Measurements from ENCODE around the gene SRPRA.

The SRPRA gene

DNA sequence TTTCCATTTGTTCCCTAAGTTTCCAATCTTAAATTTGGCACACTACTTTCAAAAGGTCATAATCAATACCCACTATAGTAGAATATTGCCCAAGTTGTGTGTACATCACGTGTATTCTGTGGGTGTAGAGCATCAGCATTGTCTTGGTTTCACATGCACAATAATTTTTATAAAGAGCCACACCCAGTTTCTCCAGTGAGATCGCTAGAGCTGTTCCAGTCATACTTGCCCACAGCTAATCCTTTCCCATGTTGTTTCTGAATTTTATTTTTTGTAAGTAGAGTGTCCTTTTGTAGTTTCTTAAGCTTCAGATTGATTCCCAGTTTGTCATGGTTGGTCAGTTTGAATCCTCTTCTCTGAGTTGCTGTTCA lies 43.4 kb downstream of the SRPRA start:
- no peak for DNase-seq
- no peaks in the 10 kb centered on the region for H3K27me3 ChIP-seq (ENCODE audit: insufficient read depth, low read depth, severe bottlenecking)

DNA sequence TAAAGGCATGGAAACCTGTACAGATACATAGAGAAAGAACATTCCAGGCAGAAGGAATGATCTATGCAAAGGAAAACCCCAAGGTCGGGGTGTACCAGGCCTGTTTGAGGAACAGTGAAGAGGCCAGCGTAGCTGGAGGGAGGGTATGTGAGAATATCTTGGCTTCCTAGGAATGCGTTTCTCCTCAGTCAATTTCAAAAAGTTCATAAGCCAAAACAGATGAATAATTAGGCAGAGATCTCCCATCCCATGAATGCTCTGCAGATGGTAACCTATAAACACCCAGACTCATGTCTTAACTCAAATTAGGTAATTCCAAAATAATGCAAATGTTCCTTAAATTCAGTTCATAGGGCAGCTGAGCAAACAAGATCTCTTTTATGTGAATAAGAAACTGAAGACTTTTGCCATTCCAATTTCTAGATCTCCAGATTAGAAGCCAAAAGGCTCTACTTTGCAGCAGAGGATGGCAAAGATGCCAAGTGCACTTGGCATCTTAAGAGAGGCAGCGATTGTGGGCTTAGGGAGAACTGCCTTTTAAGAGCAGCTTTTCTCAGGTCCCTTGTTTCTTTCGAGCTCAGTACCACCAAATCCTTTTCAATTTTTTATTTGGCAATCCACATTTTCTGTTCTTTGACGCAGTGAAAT lies 43.9 kb downstream of the SRPRA start:
- H3K27me3 ChIP-seq (ENCODE audit: insufficient read depth, low read depth, severe bottlenecking) = no peaks in the 10 kb centered on the region
- no peaks in the 10 kb centered on the region for H3K9me3 ChIP-seq (ENCODE audit: severe bottlenecking)
- TF ChIP-seq, protein P1, sequence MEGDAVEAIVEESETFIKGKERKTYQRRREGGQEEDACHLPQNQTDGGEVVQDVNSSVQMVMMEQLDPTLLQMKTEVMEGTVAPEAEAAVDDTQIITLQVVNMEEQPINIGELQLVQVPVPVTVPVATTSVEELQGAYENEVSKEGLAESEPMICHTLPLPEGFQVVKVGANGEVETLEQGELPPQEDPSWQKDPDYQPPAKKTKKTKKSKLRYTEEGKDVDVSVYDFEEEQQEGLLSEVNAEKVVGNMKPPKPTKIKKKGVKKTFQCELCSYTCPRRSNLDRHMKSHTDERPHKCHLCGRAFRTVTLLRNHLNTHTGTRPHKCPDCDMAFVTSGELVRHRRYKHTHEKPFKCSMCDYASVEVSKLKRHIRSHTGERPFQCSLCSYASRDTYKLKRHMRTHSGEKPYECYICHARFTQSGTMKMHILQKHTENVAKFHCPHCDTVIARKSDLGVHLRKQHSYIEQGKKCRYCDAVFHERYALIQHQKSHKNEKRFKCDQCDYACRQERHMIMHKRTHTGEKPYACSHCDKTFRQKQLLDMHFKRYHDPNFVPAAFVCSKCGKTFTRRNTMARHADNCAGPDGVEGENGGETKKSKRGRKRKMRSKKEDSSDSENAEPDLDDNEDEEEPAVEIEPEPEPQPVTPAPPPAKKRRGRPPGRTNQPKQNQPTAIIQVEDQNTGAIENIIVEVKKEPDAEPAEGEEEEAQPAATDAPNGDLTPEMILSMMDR (IDR thresholded peaks at IDR 0.05; ENCODE audit: low read depth, low read length) = no peak
- no peak overlapping the region for H3K27ac ChIP-seq
- no peak for DNase-seq
- H3K4me3 ChIP-seq (ENCODE audit: low read depth, low read length) = no peak overlapping the region
- no peaks in the 10 kb centered on the region for H3K36me3 ChIP-seq

More for the DNA sequence above, 43.4 kb downstream of the SRPRA start:
- H3K36me3 ChIP-seq = no peaks in the 10 kb centered on the region; the same call in 1 of the 2 replicates
- TF ChIP-seq, protein P1 (IDR thresholded peaks at IDR 0.05; ENCODE audit: low read depth, low read length) = no peak
- H3K9me3 ChIP-seq (ENCODE audit: severe bottlenecking) = no peaks in the 10 kb centered on the region
- H3K27ac ChIP-seq = no peak overlapping the region
- H3K4me3 ChIP-seq (ENCODE audit: low read depth, low read length) = no peak overlapping the region

DNA sequence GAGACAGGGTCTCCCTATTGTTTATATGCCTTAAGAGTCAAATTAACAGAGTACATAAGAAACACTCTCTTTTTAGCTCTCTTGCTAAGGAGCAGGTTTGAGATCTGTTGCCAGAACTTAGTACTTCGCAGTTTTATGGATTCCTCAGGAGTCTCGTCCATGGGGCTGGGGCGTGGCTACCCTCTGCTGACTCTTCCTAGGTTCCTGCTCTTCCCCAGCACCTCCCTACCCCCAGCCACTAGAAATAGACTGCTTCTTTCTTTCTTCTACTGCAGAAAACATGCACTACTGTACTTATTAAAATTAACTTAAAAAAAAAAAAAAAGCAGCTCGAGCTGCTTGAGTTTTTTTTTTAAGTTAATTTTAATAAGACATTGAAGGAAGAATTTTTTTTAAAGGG lies 49.1 kb downstream of the SRPRA start:
- Histone ChIP-seq H3K9me3 (ENCODE audit: severe bottlenecking) (no peaks in the 10 kb centered on the region), H3K4me3 (ENCODE audit: low read depth, low read length) (no peak overlapping the region), H3K36me3 (no peaks in the 10 kb centered on the region), H3K27me3 (ENCODE audit: insufficient read depth, low read depth, severe bottlenecking) (no peaks in the 10 kb centered on the region), H3K27ac (no peak overlapping the region)
- TF ChIP-seq, protein P1 (IDR thresholded peaks at IDR 0.05; ENCODE audit: low read depth, low read length) = no peak
- DNase-seq = no peak

DNA sequence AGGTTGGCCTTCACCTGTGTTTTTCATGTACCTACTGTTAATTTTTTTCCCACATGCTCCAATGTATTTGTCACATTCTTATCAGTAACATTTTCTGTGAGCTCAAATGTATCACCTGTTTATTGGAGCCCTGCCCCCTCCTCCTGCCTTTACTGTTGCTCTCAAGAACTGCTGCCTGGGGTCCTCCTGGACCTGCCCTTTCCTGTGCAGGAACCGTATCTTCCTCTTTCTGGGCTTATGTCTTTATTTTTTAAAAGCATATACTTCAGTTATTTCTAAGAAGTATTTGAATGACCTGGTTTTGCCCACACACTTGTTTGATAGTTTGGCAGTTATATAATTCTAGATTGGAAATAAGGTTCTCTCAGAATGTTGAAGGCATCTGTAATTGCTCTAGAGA lies 51.2 kb downstream of the SRPRA start:
- Histone ChIP-seq H3K4me3 (ENCODE audit: low read depth, low read length) (no peak overlapping the region), H3K9me3 (ENCODE audit: severe bottlenecking) (no peaks in the 10 kb centered on the region), H3K27me3 (ENCODE audit: insufficient read depth, low read depth, severe bottlenecking) (no peaks in the 10 kb centered on the region), H3K27ac (no peak overlapping the region), H3K36me3 (no peaks in the 10 kb centered on the region)
- no peak for DNase-seq
- TF ChIP-seq, protein P1 (IDR thresholded peaks at IDR 0.05; ENCODE audit: low read depth, low read length) = no peak

DNA sequence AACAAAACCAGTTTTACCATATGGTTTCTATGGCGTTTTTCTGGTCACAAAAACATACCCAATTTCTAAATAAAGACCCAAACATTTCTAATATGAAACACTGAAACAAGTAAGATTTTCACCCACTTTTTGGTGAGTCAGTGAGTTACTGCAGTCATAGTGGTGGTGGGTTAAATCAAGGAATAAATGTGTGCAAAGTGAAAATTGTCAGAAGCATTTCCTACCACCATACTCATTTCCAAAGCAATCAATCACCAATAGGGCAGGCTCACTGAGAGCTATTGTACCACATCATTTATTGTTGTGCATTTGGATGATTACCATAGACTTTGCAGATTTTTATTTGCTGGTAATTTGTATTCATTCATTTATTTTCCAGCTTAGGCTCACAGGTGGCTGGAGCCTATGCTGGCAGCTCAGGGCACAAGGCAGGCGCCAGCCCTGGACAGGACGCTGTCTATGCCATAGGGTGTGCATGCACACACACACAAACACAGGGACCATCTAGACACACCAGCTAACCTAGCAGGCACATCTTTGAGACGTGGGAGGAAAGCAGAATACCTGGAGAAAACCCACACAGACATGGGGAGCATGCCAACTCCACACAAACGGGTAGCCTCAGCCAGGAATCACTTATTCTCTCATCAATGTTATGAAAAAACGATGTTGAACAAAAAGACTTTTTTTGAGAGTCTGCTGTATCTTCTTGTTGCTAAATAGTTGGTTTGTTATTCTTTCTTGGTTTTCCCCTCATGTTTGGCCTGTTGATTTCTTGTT lies 52.0 kb downstream of the SRPRA start:
- Histone ChIP-seq H3K36me3 (no peaks in the 10 kb centered on the region), H3K27ac (no peak overlapping the region), H3K9me3 (ENCODE audit: severe bottlenecking) (no peaks in the 10 kb centered on the region), H3K27me3 (ENCODE audit: insufficient read depth, low read depth, severe bottlenecking) (no peaks in the 10 kb centered on the region), H3K4me3 (ENCODE audit: low read depth, low read length) (no peak overlapping the region)
- no peak for DNase-seq
- TF ChIP-seq, protein P1 (IDR thresholded peaks at IDR 0.05; ENCODE audit: low read depth, low read length) = no peak

Data from WERI-Rb-1 (cell line).